ENCODE results near the gene TSPAN18.

Gene TSPAN18

DNA sequence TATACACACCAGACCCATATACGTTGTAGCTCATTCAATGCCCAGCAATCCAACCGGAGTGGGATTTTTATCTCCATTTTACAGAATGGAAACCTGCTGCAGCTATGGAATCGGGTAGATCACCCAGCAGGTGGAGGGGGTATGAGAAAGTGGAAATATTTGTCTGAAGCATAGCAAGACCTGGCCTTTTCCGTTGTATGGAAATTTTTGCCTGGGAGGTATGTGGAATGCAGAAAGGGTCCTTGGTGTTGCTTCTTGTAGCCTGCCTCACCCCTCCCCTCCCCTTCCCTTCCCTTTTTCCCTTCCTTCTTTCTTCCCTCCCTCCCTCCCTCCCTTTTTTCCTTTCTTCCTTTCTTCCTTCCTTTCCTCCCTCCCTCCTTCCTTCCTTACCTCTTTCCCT, 15.2 kb downstream of the TSPAN18 start:
- DNase-seq: no peak

DNA sequence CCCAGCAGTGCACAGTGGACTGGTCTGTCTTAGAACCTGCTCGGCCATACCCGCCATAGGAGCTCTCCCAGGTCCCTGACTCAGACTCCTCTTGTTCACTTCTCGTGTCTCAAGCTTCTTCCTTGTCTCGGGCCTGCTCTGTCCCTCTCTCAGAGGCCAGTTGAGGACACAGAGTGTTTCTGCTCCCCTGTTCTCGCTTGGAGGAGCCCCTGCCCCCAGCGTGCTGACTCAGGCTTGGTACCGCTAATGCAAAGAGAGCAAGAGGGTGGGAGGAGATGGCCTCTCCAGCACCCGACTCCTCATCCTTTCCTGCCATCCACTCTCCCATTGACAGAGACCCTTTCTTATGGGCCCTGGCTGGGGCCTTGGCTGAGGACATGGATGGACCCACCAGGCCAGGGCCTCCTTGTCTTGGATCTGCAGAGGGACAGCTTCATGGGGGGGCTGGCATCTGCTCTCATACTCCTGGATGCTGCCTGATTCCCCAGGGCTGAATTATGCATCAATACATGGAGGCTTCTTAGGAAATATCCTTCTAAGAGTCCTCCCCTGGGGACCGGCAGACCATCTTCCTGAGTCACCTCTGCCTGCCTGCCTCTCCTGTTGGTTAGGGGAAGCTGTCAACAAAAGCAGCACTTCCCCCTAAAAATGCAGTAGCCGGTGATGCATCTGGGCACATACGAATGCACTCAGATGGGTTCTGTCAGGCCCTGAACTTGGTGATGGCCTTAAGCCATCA, 15.9 kb downstream of the TSPAN18 start:
- DNase-seq: no peak

DNA sequence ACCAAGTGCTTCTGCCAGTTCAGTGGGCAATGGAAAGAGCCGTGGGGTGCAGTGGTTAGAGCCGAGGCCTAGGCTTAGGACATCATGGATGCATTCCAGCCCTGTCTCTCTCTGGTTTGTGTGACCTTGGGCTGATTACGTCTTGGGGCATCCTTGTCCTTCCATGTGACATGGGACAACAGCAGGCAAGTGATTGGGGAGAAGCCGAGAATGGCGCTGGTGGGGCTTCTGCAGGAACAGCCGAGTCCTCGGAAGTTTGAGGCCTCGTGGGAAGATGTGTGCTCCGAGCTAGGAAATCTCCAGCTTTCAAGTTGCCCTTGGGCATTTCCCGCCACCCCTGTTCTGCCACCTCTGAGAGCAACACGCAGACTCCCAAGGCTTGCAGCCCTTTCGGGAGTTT, 16.6 kb downstream of the TSPAN18 start:
- DNase-seq: no peak

DNA sequence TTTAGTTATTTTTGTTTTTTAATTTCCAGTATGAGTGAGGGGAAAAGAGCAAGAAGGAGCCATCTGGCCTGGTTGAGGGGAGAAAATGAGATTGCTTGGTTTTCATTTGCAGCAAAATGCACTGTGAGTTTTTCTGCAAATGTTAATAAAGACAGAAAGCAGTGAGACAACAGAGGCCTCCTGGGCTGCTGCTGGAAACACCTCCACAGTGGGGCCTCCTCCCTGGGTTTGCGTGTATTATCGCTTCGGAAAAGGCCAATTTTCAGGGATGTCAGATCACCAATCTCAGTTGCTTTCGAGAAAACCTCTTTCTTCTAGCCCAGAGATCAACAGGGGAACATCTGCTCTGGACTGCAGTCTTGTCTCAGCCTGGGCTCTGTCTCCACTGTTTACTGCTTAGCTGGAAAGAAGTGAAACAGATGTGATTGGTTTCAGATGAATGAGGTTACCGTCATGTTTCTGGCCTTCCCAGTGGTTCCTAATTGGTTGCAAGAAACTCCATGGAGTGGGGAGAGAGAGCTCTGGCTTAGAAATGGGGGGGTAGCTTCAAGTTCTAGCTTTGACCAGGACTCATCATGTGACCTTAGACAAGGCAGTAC, 17.3 kb downstream of the TSPAN18 start:
- DNase-seq: no peak

DNA sequence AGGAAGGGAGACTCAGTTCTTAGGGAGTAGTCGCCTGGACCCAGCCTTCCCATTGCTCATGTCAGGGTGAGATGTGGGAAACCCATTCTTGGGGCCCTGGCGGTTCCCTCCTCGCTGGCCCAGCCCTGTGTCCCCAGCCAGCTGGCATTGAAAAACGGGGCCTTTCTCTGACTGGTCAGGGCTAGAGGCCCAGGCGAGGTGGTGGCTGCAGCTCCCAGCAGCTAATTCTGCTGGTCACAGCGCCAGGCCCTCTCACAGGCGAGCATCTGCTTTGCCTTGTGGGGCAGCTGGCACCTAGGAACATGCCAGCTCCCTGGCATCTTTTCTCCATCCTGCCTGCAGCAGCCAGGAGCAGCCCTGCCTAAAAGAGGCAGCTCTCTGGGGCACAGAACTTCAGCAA, 20.1 kb downstream of the TSPAN18 start:
- DNase-seq: no peak

DNA sequence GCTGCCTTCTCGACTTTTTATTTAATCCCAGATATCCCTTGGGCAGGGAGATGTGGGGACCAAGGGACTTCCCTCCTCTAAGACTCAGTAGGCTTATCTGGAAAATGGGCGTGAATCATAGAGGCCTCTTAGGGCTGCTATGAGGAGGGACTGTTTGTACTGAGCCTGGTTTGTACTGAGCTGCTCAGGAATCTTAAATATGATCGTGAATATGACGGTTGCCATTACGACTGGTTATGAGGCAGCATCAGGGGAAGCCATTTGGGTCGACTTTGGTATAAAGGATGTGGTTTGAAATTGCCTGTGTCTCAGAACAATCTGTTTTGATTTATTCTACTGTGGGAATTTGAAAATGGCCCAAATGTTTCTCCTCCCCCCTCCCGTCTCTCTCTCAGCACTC, 20.6 kb downstream of the TSPAN18 start:
- no peak for DNase-seq

DNA sequence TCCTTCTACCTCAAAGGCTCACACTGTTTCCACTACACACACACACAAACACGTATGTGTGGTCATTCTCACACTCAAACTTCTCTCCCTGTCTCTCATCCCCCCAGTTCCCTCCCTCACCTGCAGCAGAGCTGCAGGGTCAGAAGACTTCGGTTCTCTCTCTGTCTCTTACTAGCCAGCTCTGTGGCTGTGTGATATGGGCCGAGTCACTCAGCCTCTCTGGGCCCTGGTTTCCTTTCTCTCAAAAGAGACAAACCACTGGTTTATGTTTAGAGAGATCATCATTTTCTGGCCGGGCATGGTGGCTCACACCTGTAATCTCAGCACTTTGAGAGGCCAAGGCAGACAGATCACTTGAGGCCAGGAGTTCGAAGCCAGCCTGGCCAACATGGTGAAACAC, 21.1 kb downstream of the TSPAN18 start:
- no peak for DNase-seq

DNA sequence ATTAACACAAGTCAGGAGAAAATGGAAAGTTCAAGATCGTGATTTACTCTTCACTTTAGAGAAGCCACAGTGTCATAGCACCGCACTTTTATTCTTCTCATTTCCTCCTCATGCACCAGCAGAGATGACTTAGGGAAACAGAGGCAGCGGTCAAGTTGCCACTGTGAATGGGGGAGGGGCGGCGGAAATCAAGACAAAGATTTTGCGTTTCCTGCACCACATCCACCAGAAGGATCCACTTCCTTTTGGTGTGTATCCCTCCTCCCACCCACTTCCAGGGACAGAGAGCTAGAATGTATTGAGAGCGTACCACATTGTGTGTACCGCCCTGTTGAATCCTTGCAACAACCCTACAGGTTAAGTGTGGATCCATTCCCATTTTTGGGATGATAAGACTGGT, 21.8 kb downstream of the TSPAN18 start:
- no peak for DNase-seq

DNA sequence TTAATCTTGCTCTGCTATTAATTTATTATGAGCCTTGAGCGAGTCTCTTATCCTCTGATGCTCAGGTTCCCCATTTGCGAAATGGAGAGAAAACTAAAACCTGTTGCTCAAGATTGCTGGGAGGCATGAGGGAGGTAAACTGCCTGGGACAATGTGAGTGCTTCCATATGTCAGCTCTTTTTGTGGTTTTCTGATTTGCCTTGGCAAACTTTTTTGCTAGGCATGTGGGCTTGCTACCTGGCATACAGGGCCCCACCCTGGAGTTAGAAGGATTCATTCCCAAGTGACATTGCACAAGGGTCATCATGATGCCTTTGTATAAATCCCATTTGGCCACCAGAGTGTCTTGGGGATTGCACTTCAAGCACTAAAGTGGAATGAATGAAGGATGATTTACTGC, 22.4 kb downstream of the TSPAN18 start:
- no peak for DNase-seq

DNA sequence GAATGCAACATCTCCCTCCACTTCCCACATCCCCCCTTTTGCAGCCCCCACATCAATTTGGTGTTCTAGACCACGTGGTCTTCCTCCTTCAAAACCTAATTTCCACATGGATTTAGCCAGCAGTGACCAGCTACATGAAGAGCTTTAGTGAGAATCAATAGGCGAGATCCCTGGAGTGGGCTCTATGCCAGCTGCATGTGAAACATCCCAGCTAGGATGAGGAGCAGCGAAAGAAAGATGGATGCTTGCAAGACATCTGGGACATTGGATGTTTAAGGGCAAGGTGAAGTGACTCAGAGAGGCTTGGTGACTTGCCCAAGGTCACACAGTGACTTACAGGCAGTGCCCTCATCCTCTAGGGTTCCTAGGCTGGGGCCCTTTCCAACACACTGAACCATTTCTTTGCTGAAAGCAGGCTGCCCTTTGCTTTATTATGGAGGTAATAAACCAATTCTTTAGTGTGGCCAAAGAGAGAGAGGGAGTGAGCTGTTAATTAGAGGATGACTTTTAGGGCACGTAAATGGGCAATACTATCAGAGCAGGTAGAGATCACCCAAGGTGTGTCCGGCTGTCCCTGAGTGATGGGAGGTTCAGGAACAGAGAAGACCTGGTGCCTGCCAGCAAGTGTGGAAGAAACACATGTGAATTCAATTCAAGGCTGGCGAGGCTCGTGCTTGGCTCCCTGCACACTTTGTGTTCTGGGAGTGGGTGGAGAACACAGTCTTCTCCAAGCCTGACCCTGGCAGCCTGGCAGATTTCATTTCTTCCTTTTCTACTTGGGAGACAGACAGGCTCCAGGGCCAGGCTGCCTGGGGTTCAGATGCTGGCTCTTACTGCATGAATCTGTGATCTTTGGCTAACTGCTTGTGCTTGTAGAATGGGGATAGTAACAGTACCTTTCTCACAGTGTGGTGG, 24.0 kb downstream of the TSPAN18 start:
- DNase-seq: no peak

DNA sequence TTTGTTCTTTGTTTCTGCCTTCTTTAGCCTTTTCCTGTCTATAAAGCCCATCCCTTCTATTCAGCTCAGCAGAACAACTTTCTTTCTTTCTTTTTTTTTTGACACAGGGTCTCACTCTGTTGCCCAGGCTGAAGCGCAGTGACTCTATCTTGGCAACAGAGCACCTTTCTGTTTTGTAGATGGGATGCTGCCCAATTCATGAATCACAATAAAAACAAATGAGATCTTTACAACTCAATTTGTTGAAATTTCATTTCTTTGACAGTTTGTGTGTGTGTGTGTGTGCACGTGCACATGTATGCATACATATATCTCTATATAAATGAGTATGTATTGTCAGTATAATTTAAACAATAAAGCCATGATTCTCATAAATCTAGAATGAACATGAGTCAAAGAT, 25.5 kb downstream of the TSPAN18 start:
- DNase-seq: no peak

DNA sequence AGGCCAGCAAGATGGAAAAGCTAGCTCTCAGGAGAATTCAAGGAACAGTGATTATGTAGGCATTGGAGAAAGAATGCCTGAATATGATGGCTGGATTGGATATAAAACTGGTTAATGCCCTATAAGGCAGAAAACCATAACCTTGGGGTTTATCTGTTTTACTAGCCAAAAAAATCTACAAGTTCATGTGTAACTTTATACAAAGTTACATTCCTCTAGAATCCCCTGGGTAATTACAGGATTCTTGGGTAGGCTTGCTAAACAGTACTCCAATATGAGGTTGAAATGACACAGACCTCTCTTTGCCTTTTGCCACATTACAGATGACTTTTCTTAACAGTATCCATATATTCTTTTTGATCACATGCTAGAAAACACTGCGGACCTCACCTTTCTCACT, 26.0 kb downstream of the TSPAN18 start:
- no peak for DNase-seq

DNA sequence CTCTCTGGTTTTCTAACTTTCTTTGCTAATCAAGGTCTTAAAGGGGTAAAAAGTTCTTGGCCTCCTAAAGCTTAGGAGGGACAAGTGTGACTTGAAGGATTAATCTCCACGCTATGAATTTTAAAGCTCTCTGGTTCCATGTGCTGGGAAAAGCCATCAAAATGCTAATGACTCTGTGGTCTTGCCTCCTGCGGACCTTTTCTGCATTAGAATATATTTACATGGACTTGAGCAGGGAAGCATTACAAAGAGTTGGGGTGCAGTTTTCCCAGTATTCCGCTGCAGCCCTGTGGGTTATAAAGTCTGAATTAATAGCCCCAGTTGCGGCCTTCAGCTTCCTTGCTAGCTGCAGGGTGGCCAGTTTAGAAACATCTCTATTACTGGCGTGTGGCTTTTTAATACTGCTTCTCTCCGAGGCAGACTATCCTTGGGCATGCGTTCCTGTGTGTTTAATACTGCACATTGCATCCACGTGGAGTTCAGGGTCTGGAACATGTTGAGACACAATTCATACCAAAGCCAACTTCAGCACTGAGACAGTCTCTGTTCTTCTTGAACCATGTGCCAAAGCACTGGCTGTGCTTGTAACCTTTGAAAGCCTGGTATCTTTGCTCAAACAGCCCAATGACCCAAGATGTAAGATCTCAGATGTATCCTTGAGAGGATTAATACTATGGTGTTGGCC, 27.3 kb downstream of the TSPAN18 start:
- DNase-seq: no peak

DNA sequence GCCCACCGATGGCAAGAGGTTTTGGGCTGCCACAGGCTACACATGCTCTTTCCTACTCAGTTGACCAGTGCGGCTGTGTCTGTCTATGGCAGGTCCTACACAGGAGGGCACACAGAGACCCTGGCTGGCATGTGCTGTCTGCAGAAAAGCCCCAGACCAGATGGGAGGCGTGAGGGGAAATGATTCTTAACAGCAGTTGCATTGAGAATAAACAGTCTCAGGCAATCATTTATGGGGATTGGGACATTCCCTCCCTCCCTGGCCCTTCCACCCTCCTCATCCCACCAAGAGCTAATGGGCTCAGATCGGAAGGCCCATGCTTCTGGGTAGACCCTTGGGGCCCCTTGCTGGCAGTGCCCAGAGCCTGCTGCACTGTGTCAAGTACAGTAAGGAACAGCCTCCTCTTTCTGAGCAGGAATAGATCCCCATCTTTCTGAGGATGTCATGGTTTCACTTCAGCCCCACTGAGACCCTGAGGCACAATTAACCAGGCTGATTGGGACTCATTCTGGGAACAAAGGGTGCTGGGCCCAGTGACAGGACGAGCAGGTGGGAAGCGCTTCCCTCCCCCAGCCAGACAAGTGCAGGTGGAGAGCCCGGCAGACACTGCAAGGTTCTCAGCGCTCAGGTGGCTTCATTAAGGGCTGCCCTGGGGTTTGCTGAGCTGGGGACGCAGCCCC, 28.3 kb downstream of the TSPAN18 start:
- DNase-seq: no peak

DNA sequence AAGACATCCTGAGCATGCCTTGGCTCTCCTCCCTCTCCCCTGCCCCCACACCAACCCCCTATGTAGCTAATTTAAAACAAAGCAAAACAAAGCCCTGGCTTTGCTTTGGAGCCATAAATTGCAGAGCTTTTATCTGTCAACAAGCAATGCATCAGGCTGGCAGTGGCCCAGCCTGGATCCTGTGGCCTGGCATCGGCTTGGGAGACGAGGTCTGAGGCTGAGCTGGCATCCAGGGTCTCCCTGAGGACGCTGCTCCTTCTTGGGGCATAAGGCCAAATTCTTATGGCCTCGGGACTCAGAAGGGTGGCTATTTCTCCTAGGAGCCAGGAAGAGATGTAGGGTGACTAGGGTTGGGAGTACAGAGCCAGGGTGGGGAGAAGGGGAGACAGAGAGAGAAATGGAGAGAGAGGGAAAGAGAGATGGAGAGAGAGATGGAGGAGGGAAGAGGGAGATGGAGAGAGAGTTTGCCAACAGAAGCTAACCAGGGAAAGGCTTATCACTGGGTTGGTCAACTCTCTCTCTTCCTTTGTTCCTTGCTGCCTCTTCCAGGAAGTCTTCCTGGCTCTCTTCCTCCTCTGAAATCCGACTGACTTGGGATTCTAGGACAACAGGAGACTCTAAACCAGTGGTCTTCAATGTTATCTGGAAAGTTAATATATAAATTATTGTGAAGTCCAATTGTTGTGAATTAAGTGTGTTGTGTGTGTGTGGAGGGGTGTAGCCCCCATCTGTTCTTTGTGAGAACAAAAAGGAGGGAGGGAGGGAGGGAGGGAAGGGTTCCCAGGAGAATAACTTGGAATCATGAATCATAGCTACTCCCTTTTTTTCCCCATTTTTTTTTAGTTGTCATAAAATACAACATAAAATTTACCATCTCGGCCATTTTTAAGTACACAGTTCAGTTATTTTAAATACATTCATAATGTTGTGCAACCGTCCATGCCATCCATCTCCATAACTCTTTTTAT, 29.1 kb downstream of the TSPAN18 start:
- no peak for DNase-seq

DNA sequence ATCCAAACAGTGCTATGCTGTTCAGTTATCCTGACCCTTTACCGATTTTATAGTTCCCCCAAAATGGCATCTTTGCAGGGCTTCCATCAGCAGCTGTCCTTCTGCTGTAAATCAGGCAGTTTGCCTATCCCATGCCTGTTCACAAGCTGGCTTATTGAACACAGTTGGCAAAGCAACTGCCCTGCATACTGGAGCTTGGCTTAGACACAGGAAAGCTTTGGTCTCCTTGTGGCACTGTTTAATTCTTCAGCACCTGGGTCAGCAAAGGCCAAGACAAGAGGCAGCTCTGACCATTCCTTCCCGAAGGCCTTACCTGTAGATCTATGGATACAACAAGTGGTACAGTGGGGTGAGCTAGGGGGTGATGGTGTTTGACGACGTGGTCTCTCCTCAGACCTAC, 32.2 kb downstream of the TSPAN18 start:
- no peak for DNase-seq

DNA sequence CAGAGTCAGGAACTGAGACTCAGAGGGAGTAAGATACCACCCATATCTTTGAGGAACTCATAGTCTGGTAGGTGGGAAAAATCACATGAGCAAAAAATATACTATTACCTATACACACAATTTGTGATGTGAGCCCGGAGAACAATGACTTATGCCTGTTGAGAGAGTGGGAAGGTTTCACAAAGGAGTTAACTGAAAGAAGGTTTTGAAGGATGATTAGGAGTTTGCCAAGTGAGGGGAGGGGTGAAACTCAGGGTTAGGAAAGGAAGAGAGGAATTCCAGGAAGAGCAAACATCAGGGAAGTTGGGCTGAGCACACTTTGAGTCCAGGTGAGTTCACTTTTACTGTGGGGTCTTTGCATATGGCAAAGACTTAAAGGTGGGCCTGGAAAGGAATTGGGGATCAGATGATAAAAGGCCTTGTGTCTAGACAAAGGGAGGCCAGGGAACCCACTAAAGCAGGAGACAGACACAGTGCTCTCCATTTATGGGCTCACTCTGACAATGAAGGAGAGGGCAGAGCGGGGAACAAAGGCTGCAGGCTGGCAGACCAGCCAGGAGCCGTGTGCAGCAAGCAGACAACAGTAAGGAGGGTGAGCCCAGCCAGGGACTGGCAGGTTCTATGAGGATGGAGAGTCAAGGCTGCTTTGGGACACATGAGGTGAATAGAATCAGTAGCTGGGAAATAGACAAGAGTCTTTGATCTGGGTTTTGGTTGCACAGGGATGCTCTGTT, 33.1 kb downstream of the TSPAN18 start:
- no peak for DNase-seq

DNA sequence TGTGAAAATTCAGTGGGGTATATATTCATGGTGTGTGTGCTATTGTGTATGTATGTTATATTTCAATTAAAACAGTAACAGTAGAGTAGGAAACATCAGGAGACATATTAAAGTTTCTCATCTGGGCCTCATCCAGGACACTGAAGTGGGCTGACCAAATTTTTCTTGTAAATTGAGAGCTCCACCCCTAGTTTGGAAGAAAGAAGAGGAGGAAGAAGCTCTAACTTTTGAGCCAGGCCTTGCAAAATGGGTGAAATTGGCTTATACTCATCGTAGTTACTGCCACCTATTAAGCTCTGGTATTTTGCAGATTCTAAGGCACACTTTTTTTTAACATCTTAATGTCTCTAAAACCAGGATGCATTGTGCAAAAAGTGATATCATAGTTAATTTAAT, 33.7 kb downstream of the TSPAN18 start:
- DNase-seq: no peak

DNA sequence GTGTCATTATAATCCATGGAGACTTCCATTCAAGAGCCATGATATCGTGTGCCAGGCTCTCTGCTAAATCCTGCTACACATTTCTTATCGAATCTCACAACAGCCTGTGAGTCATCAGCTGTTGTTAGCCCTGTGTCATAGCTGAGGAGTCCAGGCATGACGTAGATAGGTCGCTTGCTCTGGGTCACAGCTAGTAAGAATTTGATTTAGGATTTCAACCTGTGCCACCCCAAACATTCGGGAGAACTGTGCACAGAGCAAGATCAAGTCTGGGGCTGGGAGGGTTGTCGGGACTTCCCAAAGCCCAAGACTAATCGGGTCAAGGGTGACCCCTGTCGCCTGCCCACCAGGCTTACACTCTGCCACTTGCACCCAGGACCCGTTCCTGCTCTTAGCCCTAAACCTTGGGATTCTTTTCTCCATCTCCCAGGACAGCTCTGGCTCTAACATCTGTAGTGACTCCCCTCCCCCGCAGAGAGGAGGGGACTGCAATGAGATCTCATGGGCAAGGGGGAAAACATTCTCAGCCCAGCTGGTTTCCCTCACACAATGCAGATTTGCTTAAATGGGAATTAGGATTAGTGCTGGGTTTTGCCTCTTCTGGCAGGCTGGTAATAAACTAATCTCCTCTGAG, 34.3 kb downstream of the TSPAN18 start:
- DNase-seq: no peak

DNA sequence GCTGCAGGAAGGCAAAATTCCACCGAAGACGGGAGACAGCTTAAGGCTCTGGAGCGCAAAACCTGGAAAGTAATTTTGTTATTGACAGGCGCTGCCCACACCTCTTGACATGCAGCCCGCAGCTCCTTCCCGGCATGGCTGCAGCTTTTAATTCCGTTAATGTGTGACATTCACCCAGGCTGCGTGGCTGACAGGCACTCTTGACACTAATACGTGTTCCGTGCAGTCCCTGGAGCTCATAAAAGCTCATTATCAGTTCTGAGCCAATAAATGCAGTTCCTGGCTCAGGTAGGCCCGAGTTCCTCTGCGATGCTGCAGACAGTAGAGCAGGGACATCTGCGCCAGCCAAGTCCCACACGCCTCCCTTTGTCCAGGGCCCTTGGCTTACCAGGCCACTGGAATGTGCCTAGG, 34.8 kb downstream of the TSPAN18 start:
- DNase-seq: no peak

All from NCI-H1930 (cell line).